T1000 (cell line): Measurements from ENCODE around the gene ENC1.

Experiments
- DNase-seq: peaks from one replicate; lab custom pipeline; 2025; ENCODE audit warnings: mixed read lengths; lab: John Stamatoyannopoulos, UW

ENC1 gene

DNA sequence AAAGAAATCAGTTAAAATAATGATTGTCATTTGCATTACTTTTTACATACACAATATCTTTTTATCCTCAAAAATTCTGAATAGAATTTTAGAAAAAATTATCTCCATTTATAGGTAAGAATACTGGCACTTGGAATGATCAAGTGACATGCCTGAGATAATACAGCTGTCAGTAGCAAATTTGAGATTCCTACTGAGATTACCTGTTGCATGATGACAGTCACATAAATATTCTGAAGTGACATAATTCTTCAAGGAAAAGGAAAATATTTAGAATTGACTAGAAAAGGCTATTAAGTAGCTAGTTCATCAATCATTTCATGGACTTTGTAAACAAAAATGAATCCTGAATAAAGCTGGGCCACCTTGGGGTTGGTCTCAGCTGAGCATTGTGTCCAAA lies 15.2 kb upstream of the ENC1 start:
- DNase-seq, result no peak

GRCh38 chr5:74655206-74655605 lies 14.7 kb upstream of the ENC1 start:
- no peak for DNase-seq

DNA sequence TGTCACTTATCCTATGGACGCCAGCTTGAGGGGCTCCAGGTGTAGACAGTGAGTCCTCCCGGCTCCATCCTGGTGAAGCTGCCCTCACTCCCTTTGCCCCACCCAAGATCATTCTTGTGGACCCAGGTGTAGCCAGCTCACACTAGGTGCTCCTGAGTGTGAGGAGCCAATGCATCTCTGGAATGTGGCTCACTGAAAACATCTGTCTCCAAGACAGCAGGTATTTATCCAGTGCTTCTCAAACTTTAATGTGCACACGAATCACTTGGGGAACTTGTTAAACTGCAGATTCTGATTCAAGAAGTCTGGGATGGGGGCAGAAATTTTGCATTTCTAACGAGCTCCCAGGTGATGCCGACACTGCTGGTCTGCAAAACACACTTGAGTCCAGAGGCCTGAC lies 13.5 kb upstream of the ENC1 start:
- DNase-seq, result no peak

DNA sequence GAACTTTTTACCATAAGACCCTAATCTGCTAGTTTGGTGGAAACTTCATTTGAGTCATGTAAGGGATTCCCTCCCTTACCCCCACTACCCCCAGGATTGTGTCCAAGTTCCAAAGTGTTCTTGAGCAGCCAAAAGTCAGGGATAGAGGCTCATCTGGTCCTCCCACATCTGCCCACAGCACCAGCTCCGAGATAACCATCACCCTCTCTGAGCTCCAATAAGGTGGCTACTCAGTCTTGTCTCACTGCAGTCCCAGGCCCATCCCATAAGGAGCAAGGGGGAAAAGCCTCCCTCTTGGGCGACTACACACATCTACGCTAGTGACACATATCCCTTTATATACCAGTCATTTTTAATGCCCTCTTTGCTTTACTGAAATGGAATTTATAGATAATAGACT lies 12.0 kb upstream of the ENC1 start:
- no peak for DNase-seq

DNA sequence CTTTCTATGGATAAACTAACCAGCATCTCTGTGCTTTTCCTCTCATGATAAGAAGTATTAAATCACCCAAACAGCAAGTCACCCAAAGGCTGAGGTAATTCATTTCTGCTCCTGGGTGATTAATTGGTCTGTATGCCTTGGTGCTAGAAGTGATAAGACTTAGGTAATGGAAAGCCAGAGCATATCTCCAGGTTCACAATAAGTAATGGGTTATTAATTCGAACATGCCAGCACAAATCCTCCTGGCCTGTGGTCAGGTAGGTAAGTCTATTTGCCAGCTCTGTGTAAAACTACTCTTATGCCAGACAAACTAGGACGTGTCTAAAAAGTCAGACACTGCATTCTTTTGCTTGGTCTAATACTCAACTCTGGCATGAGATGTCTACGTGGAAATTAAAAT lies 11.2 kb upstream of the ENC1 start:
- no peak for DNase-seq

GRCh38 chr5:74649421-74649973 lies 9.0 kb upstream of the ENC1 start:
- no peak for DNase-seq

- DNase-seq, result no peak
Observed at GRCh38 chr5:74648835-74649293, 8.3 kb upstream of the ENC1 start.

GRCh38 chr5:74647096-74647495 lies 6.6 kb upstream of the ENC1 start:
- no peak for DNase-seq

DNA sequence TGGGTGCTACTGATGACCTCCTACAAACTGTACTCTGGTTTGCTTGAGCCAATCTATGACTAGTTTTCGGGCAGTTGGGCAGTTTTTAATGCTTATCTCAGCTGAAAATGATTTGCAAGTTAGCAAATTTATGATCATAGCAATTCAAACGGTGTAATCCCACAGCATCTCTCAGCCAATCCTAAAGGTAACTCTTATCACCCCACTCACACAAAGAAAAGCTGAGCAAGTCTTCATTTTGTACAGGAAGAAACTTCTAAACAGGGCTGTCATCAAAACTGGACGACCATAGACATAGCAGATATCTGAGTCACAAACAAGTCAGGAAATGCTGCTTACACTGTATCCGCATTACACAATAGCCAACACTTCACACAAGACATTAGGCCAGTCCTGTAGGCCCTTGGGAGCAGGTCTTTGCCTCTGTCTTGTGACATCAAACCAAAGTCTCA lies 2.6 kb upstream of the ENC1 start:
- peak; percentile 38 for DNase-seq

- DNase-seq, result no peak
Observed at GRCh38 chr5:74642543-74642863, 2.0 kb upstream of the ENC1 start.

DNA sequence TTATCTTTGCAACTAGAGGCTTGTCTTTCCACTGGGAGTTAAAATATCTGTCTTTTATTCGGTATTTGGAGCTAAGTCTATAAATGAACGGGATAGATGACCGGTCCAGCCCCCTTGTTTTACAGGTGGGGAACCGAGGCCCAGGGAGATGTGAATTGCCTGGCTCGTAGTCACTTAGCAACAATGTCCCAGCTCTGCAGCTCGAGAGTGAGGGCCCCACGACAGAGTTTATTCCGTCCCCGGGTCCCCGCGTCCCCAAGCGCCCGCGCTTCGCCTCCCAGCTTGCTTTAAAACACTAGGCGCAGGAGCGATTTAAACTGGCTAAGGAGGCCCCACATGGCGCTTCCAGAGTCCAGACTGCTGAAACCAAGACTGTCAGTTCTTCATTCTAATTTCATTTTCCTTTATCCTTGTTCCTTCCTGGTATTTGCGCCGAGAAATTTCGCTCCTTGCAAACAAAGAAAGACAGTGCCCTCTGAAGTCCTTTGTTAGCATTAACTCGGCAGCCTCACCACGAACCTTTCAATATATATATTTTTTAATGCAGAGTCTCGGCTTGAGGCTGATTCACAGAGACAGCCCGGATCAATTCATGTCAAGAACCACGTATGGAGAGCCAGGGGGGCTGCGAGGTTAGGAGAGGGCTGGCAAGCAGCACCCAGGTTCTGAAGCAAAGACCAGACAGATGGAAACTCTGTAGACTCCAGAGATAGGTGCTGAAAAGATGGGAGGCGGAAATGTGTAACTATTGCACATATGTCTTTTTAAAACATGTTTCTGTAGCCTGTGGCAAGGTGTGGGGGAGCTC lies 1.4 kb upstream of the ENC1 start:
- DNase-seq, result peak; percentile 46

DNA sequence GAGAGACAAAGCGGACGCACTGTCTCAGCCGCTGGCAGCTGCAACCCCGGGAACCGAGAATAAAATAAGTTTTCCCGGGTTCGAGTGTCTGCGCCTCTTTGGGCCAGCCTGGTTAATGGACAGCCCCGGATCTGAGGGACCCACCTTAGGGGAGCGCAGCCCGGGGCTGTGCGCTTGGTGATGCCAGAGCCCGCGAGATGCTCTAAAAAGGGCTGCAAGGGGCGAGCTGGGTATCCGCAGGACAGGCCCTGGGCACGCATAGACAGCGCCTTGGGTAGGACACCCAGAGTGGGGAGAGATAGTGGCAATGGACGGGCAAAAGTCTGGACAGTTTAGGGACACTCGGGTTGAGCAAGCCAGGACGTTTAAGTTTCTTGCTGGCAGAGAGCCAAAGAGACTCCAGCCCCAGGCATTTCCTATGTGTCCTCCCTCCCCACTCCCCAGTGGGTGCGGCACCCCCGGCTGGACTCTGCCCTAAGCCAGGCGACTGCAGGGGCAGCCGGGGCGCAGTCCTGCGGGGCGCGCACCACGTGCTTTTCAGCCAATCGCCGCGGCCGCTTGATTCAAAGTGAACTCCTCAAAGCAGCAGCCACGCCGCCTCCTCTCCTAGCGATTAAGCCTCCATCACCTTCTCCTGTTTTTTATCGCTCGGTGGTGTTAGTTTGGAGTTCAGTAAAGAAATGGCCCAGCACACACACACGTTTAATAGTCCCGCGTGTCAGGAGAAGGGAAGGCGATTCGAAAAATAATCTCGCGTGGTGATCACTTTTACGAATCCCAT lies 616 bp upstream of the ENC1 start:
- DNase-seq, result peak; percentile 71

GRCh38 chr5:74639807-74640449 lies 600 bp downstream of the ENC1 start:
- no peak for DNase-seq

- no peak for DNase-seq
Observed at GRCh38 chr5:74638970-74639806, 1.3 kb downstream of the ENC1 start.

DNA sequence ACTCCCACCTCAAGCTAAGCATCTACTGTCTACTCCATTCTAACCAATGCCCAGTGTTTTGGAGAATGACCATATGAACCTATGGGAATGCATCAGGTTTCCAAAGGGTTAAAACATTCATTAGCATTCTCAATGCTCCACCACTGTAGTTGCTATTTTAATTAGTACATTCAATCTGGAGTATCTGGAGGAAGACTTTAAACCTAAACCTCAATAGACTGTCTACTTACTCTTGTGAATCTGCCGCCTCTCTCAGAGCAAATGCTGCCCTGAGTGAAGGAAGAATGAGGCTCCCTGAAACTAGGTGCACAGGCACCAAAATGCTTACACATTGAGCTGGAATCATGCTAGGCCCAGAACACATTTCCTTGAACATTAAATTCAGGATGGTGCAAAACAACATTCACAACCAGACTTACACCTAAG lies 2.0 kb downstream of the ENC1 start:
- DNase-seq, result no peak

DNA sequence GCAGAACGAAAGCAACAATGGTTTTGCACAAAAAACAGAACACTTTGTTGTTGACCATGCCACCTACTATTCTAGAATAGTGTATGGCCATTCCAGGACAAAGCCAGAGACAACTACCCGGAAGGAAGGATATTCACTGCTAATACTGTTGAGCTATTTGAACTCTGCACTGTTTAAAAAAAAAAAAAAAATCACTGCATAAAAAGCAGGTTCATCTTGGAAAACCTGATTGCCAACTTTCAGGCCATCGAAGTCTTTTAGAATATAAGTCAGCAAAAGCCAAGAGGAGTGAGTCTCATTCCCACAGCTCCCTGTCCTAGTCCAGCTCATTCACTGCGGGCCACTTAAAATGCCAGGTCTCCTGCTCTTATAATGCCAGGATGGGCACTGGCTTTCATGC lies 4.0 kb downstream of the ENC1 start:
- DNase-seq, result no peak

DNA sequence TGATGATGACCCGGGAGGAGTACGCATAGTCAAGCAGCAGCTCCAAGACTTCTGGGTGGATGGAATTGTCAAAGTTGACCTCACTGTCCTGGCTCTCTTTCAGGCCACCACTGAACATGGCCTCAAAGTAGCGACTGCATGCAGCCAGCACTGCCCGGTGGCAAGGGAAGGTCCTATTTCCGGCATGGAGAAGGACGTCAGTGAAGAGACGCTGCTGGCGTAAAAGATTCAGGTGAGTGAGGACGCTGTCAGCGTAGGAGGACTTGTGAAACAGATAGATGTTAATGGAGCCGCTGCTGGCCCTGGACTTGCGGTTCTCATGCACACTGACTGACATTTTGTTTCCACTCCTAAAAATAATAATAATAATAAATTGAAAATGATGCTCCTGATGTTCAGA lies 4.4 kb downstream of the ENC1 start:
- DNase-seq, result no peak

DNA sequence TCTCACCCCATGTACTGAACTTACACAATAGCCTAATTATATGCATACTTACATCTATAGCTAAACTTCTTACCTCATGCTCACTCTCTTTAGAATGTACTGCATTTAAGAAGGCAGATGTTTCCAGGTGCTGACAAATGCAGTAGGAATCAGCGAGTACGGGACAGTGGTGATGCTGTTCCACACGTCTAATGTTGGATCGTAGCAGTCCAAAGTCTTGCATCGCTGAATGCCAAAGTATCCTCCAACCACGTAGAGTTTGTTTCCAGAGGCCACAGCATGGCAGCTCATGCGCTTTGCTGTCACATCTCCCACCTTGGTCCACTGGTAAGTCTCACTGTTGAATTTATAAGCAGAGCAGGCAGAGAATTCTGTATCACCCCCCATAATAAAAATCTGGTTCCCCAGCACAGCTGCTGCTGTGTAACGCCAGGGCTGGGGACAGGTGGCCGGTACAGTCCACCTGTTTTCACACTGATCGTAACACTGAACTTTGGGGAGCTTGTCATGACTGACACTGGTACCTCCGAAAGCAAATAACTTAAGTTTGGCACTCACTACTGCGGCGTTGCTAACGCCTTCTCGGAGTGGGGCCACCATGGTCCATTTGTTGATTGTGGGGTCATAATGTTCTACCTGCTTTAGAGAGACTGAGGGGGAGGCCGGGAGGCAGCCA lies 5.8 kb downstream of the ENC1 start:
- no peak for DNase-seq

GRCh38 chr5:74633695-74634094 lies 6.8 kb downstream of the ENC1 start:
- DNase-seq, result no peak

- DNase-seq, result no peak
Observed at GRCh38 chr5:74632947-74633356, 7.6 kb downstream of the ENC1 start.
